ENCODE measurements around the gene HIVEP3. TPM values are rescaled to one million over a fixed set of nuclear protein-coding genes. Genes with fewer than 3 reads are reported as not detected.

Gene HIVEP3
- total RNA-seq, 1 experiment from 2014 or later = 1.4 TPM

DNA sequence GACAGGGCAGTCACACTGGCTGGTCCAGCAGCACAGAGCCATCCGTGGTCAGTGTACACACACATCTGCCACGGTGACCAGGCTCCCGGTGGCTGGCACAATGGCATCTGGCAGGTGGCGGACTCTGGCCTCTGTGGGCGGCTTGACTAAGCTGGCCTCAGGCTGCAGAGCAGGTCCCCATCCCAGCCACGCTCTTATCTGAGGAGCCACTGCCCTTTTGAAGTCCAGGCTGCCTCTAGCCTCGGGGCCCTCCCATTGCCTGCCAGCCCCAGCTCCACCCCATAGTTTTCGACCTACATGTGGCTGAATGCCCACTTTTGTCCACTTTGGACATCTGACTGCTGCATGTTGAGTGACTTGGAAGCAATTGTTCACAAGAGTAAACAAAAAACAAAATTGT lies 404.3 kb downstream of the HIVEP3 start:
- H2BK20ac ChIP-seq (ENCODE audit: low read depth, low read length, poor library complexity, severe bottlenecking) = no peak overlapping the region
- no peak overlapping the region for H4K91ac ChIP-seq (ENCODE audit: insufficient read length, low read depth, low read length)
- no peak overlapping the region for H3K23ac ChIP-seq (ENCODE audit: insufficient read length, low read depth, low read length)
- H3K23me2 ChIP-seq (ENCODE audit: insufficient read length, low read depth, low read length, poor library complexity, severe bottlenecking) = peaks cover 3% of the 10 kb centered on the region
- H3K9me3 ChIP-seq (ENCODE audit: control insufficient read depth, low read depth, low read length) = no peaks in the 10 kb centered on the region
- no peak overlapping the region for H4K5ac ChIP-seq (ENCODE audit: insufficient read length, low read depth, low read length)
- no peak overlapping the region for H3K9ac ChIP-seq (ENCODE audit: extremely low read depth, insufficient read length, low read length)
- H3K18ac ChIP-seq (ENCODE audit: insufficient read length, low read depth, low read length) = no peak overlapping the region
- no peaks in the 10 kb centered on the region for H4K20me1 ChIP-seq (ENCODE audit: control insufficient read depth, insufficient read depth, insufficient read length)
- no peak overlapping the region for H3T11ph ChIP-seq (ENCODE audit: low read length)
- no peak overlapping the region for H2BK15ac ChIP-seq (ENCODE audit: low read depth, low read length)
- H3K4me1 ChIP-seq (ENCODE audit: insufficient read depth, low read length) = peaks cover 3% of the 10 kb centered on the region; the same call in 1 of the 2 replicates
- H3K4me2 ChIP-seq (ENCODE audit: insufficient read depth, insufficient read length, low read length) = no peak overlapping the region
- no peaks in the 10 kb centered on the region for H3K79me2 ChIP-seq (ENCODE audit: insufficient read depth, low read length)
- no peak overlapping the region; the same call in 1 of the 2 replicates for H3K14ac ChIP-seq (ENCODE audit: insufficient read depth, low read length)
- H2BK12ac ChIP-seq (ENCODE audit: insufficient read length, low read depth, low read length) = no peak overlapping the region
- no peak overlapping the region for H2AK5ac ChIP-seq (ENCODE audit: insufficient read length, low read length)
- H2BK5ac ChIP-seq (ENCODE audit: insufficient read length, low read length) = no peak overlapping the region
- H3K4ac ChIP-seq (ENCODE audit: low read depth, low read length) = no peak overlapping the region
- no peak overlapping the region for H4K8ac ChIP-seq (replicated peaks; ENCODE audit: insufficient read length, low read depth, low read length)
- H3K36me3 Mint-ChIP-seq (ENCODE audit: insufficient read depth in 1 of 3, low read depth in 3 of 3) = no peaks in the 10 kb centered on the region
- peaks cover 15% of the 10 kb centered on the region for H3K27me3 Mint-ChIP-seq (ENCODE audit: low read depth)
- no peak for DNase-seq
- no peak overlapping the region for H2BK120ac ChIP-seq (ENCODE audit: low read depth, low read length, poor library complexity, severe bottlenecking)
- H3K9me3 Mint-ChIP-seq = no peaks in the 10 kb centered on the region
- no peak overlapping the region for H3K27ac Mint-ChIP-seq
- peaks cover 12 to 17% of the 10 kb centered on the region in 2 experiments for H3K4me1 Mint-ChIP-seq
- WGBS (ENCODE audit: extremely low coverage, insufficient read length, low lambda C conversion rate) = no CpG with 5 or more reads among the region's 8 CpGs
- no peaks in the 10 kb centered on the region for H3K27me3 ChIP-seq (ENCODE audit: insufficient read depth, low read length)
- no peak overlapping the region for H2AFZ ChIP-seq (ENCODE audit: low read length)
- TF ChIP-seq, protein P1, sequence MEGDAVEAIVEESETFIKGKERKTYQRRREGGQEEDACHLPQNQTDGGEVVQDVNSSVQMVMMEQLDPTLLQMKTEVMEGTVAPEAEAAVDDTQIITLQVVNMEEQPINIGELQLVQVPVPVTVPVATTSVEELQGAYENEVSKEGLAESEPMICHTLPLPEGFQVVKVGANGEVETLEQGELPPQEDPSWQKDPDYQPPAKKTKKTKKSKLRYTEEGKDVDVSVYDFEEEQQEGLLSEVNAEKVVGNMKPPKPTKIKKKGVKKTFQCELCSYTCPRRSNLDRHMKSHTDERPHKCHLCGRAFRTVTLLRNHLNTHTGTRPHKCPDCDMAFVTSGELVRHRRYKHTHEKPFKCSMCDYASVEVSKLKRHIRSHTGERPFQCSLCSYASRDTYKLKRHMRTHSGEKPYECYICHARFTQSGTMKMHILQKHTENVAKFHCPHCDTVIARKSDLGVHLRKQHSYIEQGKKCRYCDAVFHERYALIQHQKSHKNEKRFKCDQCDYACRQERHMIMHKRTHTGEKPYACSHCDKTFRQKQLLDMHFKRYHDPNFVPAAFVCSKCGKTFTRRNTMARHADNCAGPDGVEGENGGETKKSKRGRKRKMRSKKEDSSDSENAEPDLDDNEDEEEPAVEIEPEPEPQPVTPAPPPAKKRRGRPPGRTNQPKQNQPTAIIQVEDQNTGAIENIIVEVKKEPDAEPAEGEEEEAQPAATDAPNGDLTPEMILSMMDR (conservative IDR thresholded peaks at IDR 0.05) = no peak
- H3K4me3 Mint-ChIP-seq = no peak overlapping the region
- no peak overlapping the region for H3K27ac ChIP-seq (ENCODE audit: insufficient read length, low read depth, low read length)
- H3K79me1 ChIP-seq (ENCODE audit: insufficient read depth, low read depth, low read length, poor library complexity, severe bottlenecking) = no peaks in the 10 kb centered on the region
- H3K56ac ChIP-seq (ENCODE audit: insufficient read length, low read depth, low read length) = no peak overlapping the region

Measured in H9 (cell line).